ENCODE measurements around the gene OR4F15.

- no peak for TF ChIP-seq CTCF (conservative IDR thresholded peaks at IDR 0.05; ENCODE audit: low read depth, low read length)
- no peak for TF ChIP-seq EZH2phosphoT487 (IDR thresholded peaks at IDR 0.05; ENCODE audit: borderline replicate concordance, low read length)
Measured at GRCh38 chr15:101795455-101795854, 16.5 kb upstream of the OR4F15 start.

Data from PC-3 (cell line).